Choroid plexus epithelial cell (primary cell): ENCODE results near the gene FSCN2.

Source experiments
- DNase-seq: peaks from one replicate; pipeline ENCODE4 v3.0.0-alpha.2; 2010; ENCODE audit warnings: low read depth
- H3K4me3 ChIP-seq: 2 replicates; pipeline ENCODE4 v1.5.1; 2011; ENCODE audit warnings: low read depth, mild to moderate bottlenecking, control low read depth, low read length, moderate library complexity
- TF ChIP-seq, protein P1 (sequence below): conservative IDR thresholded peaks from 2 replicates; pipeline ENCODE4 v1.5.1; 2011; ENCODE audit warnings: low read depth, mild to moderate bottlenecking, control low read depth, inconsistent platforms, low read length, moderate library complexity

FSCN2 gene

DNA sequence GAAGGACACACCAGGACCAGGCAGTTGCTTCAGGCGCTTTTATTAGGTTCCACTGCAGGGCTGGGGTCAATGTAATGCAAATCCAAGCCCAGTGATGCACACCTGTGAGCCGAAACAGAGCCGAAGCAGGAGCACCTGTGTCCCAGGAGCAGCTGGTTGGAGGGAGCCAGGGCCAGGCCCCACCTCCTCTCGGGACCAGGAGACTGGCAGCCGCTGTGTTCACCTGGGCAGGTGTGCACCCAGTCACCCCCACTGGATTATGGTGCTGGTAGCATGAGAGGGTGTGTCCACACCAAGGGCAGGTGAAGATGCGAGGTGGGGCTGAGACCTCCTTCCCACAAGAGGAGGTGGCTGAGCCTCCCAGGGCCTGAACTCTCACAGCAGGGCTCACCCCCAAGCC is 28.7 kb downstream of the FSCN2 start:
- no peak for DNase-seq
- TF ChIP-seq, protein P1, sequence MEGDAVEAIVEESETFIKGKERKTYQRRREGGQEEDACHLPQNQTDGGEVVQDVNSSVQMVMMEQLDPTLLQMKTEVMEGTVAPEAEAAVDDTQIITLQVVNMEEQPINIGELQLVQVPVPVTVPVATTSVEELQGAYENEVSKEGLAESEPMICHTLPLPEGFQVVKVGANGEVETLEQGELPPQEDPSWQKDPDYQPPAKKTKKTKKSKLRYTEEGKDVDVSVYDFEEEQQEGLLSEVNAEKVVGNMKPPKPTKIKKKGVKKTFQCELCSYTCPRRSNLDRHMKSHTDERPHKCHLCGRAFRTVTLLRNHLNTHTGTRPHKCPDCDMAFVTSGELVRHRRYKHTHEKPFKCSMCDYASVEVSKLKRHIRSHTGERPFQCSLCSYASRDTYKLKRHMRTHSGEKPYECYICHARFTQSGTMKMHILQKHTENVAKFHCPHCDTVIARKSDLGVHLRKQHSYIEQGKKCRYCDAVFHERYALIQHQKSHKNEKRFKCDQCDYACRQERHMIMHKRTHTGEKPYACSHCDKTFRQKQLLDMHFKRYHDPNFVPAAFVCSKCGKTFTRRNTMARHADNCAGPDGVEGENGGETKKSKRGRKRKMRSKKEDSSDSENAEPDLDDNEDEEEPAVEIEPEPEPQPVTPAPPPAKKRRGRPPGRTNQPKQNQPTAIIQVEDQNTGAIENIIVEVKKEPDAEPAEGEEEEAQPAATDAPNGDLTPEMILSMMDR = no peak
- H3K4me3 ChIP-seq = no peak overlapping the region

DNA sequence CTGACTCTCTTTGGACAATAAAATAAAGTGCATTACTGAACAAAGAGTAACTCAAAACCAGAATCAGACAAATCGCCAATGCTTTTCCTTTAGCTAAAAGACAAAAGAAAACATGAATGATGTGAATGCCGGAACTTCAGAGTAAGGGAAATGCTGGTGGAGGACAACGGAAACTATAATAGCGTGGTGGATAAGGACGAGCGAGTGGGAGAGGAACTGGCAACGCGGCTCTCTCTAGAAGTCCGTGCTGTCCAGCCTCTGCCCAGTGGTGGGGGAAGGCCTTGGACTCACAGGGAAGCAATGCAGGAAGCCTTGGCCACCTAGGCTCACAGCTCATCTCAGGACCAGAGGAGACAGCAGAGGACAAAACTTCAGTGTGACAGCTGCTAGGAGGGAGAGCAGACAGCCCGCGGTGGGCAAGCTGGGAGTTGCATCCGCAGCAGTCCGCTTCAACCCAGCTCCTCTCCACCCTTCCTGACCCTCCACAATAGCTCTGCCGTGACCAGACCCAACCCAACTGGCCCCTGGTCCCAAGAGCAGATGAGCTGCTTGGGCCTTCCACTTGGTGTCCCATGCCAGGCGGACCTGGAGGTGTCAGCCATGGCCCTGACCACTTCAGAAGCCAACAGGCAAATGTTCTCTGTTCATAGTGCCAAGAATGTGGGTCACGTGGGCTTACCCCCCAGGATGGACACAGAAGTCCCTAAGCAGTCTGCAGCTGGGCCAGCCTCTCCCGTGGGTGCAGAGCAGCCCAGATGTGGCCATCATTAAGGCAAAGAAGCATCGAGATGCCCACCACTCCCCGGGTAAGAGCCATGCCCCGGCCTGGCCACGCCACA is 29.3 kb downstream of the FSCN2 start:
- TF ChIP-seq, protein P1 = no peak
- no peak for DNase-seq

DNA sequence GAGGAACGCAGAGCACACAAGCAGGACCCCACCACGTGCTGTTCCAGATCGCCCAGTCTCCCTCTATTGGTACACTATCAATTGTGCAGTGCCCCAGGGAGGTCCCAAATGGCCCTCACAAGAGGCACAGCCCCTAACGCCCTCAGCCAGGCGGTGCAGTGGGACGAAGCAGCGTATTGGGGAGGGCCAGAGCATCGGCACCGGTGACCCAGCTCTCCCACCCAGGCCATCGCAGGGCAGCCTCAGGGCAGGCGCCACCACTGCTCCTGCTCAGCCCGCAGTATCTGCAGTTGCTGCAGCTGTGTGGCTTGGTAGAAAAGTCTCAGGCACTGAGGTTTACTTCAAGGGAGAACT is 29.9 kb downstream of the FSCN2 start:
- TF ChIP-seq, protein P1 = no peak
- DNase-seq = no peak
- H3K4me3 ChIP-seq = no peak overlapping the region

More for the DNA sequence above, 29.3 kb downstream of the FSCN2 start:
- H3K4me3 ChIP-seq = no peak overlapping the region

DNA sequence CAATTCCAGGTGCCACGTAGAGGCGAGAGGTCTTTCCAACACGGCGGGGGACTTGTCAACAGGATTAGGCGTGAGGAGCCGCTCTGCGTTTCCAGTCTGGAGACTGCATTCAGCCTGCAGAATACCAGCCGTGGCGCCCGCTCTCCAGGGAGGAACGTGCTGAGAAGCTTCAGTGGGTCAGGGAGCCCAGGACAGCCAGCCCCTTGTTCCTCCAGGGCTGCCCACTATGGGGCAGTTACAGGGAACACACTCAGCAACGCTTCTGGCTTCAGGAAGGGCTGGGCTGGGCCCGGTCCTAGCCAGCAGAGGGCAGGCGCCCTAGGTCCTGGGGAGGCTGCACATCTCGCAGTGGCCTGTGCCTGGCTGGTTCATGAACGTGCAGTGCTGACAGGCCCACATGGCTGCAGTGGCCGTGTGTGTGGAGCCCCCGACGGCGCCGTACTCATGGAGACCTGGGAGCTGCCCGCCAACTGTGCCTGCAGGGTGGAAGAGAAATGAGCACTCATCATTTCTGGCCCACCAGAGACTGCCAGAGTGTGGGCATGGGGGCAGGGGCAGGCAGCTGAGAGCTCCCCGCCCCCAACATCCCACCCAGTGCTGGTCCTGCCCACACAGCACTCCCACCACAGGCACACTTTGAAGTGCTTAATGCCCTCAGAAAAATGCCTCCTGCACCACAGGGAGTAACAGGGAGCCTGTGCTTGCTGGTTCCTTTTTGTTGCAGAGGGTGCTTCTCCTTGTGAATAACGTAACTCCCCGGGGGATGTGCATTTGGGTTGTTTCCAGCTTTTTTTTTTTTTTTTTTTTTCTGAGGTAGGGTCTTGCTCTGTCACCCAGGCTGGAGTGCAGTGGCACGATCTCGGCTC is 31.0 kb downstream of the FSCN2 start:
- no peak overlapping the region for H3K4me3 ChIP-seq
- peak; percentile 44 for DNase-seq
- TF ChIP-seq, protein P1 = peak; percentile 57

DNA sequence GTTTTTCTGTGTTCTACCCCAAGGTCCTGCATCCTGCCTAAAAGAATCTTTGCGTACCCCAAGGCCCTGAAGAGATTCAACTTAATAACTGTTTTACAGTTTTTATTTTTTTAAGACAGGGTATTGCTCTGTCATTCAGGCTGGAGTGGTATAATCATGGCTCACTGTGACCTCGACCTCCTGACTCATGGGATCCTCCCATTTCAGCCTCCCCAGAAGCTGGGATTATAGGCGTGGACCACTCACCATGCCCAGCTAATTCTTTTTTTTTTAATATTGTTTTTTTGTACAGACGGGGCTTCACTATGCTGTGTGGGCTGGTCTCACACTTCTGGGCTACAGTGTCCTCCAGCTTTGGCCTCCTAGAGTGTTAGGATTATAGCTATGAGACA is 33.3 kb downstream of the FSCN2 start:
- TF ChIP-seq, protein P1 = no peak
- no peak for DNase-seq
- no peak overlapping the region for H3K4me3 ChIP-seq

DNA sequence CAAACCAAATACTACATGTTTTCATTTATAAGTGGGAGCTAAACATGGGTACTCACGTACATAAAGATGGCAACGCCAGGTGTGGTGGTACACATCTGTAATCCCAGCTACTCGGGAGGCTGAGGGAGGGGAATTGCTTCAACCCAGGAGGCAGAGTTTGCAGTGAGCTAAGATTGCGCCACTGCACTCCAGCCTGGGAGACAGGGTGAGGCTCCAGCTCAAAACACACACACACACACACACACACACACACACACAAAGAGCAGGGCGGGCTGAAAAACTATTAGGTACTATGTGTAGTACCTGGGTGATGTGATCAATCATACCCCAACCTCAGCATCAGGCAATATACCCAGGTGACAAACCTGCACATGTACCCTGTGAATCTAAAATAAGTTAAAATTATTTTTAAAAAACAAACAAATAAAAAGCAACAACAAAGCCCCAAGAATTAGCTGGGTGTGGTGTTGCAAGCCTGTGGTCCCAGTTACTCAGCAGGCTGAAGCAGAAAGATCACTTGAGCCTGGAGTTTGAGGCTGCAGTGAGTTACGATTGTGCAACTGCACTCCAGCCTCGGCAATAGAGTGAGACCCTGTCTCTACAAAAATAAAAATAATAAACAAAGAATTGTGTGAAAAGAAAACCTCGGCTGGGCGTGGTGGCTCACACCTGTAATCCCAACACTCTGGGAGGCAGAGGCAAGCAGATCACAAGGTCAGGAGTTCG is 35.8 kb downstream of the FSCN2 start:
- H3K4me3 ChIP-seq = no peak overlapping the region
- peak; percentile 95 for DNase-seq
- TF ChIP-seq, protein P1 = no peak
